SKM-1 (cell line): ENCODE data around the gene NBPF20.
A peak's percentile ranks its signal among the peaks of the same experiment; 100 is the strongest.
"Not testable (repeated sequence)": the region's sequence is repeated elsewhere in the genome, so short reads cannot be mapped to it uniquely, and the experiment has no call there.

Experiments used
- DNase-seq: peaks from one replicate; lab custom pipeline; 2025; ENCODE audit not compliant: unreplicated experiment; lab: John Stamatoyannopoulos, UW

The NBPF20 gene, protein sequence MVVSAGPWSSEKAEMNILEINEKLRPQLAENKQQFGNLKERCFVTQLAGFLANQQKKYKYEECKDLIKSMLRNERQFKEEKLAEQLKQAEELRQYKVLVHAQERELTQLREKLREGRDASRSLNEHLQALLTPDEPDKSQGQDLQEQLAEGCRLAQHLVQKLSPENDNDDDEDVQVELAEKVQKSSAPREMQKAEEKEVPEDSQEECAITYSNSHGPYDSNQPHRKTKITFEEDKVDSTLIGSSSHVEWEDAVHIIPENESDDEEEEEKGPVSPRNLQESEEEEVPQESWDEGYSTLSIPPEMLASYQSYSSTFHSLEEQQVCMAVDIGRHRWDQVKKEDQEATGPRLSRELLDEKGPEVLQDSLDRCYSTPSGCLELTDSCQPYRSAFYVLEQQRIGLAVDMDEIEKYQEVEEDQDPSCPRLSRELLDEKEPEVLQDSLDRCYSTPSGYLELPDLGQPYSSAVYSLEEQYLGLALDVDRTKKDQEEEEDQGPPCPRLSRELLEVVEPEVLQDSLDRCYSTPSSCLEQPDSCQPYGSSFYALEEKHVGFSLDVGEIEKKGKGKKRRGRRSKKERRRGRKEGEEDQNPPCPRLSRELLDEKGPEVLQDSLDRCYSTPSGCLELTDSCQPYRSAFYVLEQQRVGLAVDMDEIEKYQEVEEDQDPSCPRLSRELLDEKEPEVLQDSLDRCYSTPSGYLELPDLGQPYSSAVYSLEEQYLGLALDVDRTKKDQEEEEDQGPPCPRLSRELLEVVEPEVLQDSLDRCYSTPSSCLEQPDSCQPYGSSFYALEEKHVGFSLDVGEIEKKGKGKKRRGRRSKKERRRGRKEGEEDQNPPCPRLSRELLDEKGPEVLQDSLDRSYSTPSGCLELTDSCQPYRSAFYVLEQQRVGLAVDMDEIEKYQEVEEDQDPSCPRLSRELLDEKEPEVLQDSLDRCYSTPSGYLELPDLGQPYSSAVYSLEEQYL (N-terminal part only)

GRCh38 chr1:145425436-145426029 is at the start of gene NBPF20:
NBPF20 (minus strand) TSS chr1:145425603; CDS start chr1:145405272, 20,331 bp downstream.
- peak; percentile 51 for DNase-seq

DNA sequence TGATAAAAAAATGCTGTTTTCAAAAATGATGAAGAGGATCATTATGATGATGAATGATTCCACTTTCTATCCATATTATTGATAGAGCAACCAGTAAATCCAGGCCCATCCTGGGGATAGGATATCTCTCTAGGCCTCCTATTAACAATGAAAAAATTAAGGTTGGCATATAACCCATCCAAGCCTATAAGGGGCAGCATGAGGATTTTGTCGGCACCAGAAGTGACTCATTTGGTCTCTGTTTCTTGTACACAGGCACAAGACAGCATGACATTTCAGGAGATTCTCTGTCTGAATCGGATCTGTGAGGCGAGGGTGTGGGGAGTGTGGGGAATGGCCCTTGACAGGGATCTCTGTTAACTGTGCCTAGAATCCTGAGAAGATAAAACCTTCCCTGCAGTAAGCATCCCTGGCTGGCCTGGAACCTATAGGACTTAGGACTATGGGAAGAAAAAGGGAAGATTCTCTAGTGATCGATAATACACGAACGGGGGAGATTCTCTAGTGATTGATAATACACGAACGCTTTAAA is 49.5 kb upstream of the NBPF20 start:
- not testable (repeated sequence) for DNase-seq

GRCh38 chr1:145472731-145473130 is 47.3 kb upstream of the NBPF20 start:
- not testable (repeated sequence) for DNase-seq

DNA sequence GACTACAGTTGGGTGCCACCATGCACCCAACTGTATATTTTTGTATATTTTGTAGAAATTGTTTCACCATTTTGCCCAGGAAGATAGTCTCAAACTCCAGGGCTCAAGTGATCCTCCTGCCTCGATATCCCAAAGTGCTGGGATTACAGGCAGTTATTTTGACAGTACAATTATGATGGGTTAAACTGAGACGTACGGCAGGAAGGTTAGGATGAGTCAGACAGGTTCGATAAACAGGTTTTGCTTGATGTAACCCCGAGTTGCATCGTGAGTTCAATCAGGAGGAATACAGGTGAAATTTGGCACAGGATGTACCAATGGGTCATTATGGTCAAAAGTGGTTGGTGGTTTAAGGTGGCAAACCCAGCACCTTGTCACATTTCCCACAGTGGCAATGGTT is 46.0 kb upstream of the NBPF20 start:
- DNase-seq, result not testable (repeated sequence)

- not testable (repeated sequence) for DNase-seq
These were observed 40.2 kb upstream of the NBPF20 start for GRCh38 chr1:145465405-145466144.

- DNase-seq, result not testable (repeated sequence)
These were observed 39.4 kb upstream of the NBPF20 start for GRCh38 chr1:145464708-145465336.

GRCh38 chr1:145464017-145464416 is 38.6 kb upstream of the NBPF20 start:
- DNase-seq, result not testable (repeated sequence)

DNA sequence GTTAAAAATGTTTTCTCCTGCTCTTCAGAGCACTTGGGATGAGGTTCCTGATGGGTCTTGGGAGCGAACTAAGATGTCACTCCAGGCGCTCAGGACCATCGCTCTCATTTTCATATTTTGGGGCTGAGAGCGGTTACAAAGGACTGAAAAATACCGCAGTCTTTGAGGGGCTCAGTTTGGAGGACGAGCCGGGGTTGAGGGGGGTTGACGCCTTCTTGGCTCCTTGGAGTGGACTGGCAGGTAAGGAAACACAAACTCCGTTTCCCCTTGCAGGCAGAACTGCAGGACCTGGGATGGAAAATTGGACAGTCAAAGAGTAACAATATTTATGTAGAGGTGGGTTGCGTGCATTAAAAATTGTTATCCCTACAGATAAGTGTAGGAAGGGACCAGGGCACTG is 35.3 kb upstream of the NBPF20 start:
- DNase-seq, result not testable (repeated sequence)

GRCh38 chr1:145460048-145460447 is 34.6 kb upstream of the NBPF20 start:
- DNase-seq, result not testable (repeated sequence)

- not testable (repeated sequence) for DNase-seq
These were observed 34.2 kb upstream of the NBPF20 start for GRCh38 chr1:145459591-145459990.

DNA sequence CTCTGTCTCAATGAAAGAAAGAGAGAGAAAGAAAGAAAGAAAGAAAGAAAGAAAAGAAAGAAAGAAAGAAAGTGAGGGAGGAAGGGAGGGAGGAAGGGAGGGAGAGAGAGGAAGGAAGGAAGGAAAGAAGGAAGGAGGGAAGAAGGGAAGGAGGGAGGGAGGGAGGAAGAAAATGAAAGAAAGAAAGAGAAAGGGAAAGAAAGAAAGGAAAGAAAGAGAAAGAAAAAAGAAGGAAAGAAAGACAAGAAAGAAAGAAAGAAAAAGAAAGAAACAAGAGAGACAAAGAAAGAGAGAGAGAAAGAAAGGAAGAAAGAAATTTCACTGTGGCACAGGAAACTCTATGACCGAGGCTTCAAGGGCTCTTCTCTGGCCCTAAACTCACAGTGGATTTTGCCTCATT is 33.7 kb upstream of the NBPF20 start:
- not testable (repeated sequence) for DNase-seq

DNA sequence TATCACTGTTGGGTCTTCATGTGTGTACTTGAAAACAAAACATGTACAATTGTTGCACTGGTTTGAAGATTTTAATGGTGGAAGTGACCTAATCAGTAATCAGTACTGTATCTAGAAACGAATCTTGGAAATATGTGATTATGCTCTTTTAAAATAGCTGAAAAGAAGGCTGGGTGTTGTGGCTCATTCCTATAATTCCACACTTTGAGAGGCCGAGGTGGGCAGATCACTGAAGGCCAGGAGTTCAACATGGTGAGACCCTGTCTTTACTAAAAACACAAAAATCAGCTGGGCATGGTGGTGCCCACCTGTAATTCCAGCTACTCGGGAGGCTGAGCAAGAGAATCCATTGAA is 29.4 kb upstream of the NBPF20 start:
- DNase-seq, result not testable (repeated sequence)

DNA sequence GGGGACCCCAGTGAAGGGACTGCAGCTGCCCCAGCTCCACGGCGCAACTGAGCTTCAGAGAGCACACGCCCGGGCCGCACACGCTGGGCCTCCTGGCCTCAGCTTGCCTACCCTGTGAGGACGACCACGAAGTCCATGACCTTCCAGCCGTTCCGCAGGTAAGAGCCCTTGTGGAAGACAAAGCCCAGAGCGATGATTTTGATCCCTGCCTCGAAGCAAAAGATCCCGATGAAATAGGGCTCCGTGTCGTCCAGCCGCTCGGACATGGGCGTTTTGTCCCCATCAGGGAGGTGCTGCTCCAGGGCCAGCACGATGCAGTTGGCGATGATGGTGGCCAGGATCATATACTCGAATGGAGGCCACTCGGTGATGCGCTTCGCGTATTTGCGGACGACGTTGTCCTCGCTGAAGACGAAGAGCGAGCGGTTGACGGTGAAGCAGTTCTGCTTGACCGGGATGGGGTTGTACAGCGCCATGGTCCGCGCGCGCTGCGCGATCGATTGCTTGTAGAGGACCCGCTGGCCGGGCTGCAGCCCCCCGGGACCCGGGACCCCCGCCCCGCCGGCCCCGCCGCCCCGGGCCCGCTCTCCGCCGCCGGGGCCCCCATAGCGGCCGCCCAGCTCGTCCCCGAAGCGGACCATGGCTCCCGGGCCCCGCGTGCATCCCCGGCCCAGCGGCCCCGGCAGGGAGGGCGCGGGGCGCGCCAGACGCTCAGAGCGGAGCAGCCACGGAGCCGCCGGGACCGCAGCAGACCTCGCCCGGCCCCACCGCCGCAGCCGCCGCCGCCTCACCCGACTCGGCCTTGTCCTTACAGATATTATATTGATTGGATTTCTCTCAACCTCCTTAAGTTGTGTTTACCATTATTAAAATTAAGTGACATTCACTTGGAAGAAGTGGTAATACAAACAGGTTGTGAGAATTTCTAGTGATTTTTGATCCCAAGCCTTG is 28.7 kb upstream of the NBPF20 start:
- DNase-seq, result not testable (repeated sequence)

GRCh38 chr1:145452506-145452905 is 27.1 kb upstream of the NBPF20 start:
- DNase-seq, result not testable (repeated sequence)

DNA sequence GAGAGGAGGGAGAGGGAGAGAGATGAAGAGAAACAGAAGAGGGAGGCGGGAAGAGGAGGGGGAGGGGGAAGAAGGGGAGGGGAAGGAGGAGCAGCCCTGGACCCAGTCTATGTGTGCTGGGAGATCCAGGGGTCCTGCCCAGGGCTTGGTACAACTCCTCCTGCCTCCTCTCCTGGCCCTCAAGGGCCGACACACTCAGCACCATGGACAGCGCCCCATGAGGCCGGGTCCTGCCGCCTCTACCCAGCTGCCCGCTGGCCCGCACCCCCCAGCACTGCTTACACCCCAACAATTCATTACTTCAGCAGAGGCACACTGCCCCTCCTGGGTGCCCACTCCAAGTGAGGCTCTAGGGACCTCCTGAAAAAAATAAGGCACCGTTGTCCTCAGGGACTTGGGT is 26.5 kb upstream of the NBPF20 start:
- DNase-seq, result not testable (repeated sequence)

DNA sequence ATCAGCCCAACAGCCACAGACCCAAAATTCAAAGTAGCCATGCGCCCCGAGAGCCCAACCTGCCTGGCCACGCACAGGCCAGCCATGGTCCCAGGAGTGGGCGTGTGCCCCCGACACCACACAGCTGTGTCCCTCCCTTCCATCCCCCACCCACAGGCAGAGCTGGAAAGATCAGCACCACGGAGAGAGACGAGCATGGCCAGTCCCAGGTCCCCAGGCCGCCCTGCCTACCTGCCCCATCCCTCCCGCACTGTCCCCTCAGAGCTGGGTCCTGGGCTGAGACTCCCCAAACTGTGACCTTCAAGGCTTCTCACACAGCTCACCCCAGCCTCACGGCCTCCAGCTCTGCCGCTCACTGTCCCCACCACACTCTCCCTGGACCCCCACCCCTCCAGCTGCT is 19.8 kb upstream of the NBPF20 start:
- DNase-seq, result not testable (repeated sequence)

GRCh38 chr1:145442340-145442739 is 16.9 kb upstream of the NBPF20 start:
- DNase-seq, result not testable (repeated sequence)

DNA sequence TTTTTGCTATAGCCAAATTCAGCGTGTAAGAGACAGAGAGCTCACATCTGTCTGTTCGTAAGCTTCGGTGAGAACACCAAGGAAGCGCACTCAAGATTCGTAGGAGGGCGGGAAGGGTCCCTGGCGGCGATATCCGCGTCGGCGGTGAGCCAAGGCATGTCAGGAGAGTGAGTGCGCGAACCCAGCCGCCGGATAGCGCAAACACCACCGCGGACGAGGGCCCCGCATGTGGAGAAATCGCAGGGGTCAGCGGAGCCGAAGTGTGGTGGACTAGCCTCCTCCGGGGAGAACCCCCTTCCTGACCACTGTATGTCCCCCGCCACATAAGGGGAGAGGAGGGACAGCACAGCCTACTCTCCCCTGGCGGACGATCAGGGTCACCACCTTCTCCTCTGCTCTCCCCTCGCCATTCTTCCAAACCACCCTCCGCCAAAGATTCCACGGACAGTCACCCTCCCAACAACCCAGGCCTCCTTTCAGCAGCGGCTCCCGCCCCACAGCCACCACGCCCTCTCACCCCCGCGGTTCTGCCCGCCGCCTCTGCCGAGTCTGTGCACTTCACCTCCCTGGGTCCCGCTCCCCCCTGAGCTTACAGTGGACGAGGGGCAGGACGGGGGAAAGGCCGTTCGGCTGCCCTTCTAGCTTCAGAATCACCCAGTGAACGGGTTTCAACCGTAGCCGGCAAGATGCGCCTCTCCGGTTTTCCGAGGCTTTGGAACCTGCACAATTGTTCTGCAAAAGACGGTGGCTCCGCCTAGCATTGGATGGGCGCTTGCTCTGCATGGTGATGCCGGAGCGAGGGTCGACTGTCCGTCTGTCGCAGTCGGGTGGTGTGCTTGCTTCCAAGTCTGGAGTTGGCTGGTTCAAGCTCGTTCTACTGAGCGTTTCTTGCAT is 6.2 kb upstream of the NBPF20 start:
- DNase-seq, result not testable (repeated sequence)
